Measurements from ENCODE around the gene HDLBP.

The HDLBP gene

DNA sequence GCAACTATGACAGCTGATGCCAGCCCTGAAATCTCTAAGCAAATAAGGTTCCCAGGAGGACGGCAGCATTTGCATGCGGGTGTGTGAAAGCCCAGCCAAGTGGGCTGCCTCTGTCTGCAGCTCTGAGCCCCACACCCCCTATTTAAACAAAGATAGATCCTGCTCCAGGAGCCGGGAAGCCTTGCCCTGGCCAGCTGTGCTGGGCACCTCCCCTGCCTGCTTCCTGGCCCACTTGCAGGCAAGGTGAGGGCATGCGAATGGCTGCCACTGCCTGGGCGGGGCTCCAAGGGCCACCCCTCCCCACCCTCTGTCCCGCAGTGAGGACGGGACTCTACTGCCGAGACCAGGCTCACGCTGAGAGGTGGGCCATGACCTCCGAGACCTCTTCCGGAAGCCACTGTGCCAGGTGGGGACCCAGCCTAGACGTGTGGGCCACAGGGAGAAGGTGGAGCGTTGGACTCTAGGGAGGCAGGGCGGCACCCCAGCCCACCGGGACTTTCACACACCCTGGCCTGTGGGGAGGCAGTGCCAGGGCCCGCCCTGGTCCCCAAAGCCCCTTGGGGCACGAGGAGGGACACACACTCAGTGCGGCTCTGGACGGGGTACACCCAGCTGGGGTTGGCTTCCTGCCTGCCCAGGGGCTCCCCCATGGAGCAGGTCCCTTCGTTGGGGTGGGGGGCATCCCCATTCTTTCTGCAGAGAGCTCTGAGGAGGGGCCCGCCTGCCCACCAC, 126.9 kb downstream of the HDLBP start, which contains the start of gene ANO7:
Gene ANO7, plus strand, starts transcription at position 317 of the 732 bp plus-strand sequence. CDS start 1,387 bp downstream, outside the sequence.
- DNase-seq: peak; percentile 22

- DNase-seq: no peak
Observed at GRCh38 chr2:241187918-241188234, 127.6 kb downstream of the HDLBP start.

GRCh38 chr2:241187101-241187917, 128.2 kb downstream of the HDLBP start:
- DNase-seq: no peak

- no peak for DNase-seq
Observed at GRCh38 chr2:241185961-241186360, 129.5 kb downstream of the HDLBP start.

DNA sequence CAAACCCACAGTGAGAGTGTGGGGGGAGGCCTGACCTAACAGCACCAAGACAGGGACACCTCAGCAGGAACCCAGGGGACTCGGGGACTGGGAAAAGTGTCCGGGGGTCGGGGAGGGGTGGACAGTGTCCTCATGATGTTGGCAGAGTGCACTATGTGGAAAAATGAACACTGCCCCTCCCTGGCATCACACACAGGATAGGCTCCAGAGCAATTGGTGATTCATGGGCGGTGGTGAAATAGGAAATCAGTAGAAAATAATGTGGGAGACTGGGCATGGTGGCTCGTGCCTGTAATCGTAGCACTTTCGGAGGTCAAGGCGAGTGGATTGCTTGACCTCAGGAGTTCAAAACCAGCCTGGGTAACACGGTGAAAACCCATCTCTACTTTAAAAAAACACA, 130.6 kb downstream of the HDLBP start:
- no peak for DNase-seq

DNA sequence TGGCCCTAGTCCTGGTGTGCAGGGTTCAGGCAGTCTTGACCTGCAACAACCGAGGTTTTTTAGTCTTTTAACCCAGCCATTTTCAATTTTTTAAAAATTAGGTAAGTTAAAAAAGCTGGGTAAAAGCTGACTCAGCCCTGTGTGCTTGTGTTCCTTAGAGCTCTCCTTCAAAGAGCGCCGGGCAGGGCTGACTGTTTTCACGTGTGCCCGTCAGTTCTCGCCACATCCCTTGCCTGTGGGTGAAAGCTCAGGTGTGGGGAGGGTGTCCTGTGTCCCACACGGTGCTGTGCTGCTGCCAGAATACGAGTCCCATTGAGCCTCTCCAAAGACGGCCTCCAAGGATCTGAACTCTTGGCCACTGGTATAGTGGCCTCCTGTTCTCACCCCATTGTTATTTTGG, 132.3 kb downstream of the HDLBP start:
- DNase-seq: no peak

- no peak for DNase-seq
Observed at GRCh38 chr2:241182531-241183133, 132.8 kb downstream of the HDLBP start.

GRCh38 chr2:241182126-241182525, 133.3 kb downstream of the HDLBP start:
- no peak for DNase-seq

DNA sequence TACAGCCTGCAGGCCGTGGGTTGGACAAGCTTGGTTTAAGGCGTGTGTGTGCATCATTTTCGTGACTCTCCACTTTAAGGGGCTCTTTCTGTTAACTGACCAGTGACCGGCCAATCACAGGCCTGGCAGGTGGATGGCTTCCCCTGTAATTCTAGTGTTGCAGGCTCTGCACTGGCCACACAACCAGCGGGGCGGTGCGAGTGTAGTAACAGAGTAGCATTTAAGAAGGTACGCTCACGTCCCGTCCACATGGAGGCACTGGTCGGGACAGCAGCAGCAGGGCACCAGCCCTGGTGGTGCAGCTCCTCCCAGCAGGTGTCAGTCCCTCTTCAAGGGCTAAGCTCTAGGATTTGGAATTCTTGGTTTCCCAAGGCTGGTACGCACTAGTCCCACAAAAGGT, 135.0 kb downstream of the HDLBP start:
- DNase-seq: no peak

DNA sequence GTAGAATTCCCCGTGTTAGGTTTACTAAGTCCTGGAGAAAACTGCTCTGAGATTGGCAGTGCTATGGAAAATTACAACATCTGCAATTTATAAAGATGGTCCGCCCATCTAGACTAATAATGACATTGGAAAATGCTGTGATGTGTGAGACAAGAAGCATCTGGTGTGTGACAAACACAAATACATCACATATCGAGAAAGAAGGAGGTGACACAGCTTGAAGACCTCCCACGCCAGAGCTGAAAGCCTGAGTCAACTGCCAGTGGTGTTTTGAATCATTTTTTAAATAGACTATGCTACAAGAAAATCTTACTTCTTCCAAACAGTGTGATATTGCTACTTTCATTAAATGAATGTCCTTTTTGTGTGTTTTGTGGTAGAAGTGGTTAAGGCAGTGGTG, 135.6 kb downstream of the HDLBP start:
- no peak for DNase-seq

DNA sequence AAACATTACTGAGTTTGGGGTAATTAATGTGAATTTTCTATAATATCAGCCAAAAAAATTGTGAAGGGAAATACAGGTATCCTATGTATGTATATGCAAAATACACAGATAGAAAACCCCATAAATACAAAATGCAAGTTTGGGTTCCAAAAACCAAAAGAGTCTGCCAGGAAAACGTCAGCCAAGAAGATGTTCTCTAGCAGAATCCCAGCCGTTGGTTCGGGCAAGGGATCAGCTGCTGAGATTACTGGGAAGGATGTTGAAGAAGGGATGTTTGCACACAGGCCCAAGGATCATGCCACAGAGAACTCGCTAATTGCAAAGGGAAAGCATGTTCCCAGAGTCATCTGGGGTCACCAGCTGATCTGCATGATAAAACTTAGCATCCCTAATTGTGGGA, 136.5 kb downstream of the HDLBP start:
- no peak for DNase-seq

- DNase-seq: no peak
Observed at GRCh38 chr2:241177526-241178334, 137.7 kb downstream of the HDLBP start.

Measured in NCI-H510A treated with DMSO at 0.1 percent for 48 hours (cell line).